GM19468 (cell line): Measurements from ENCODE around the gene ULK4.
"Not testable (repeated sequence)": the region's sequence is repeated elsewhere in the genome, so short reads cannot be mapped to it uniquely, and the experiment has no call there.

Experiments
- ATAC-seq: cut with Tn5 transposase; IDR thresholded peaks from one replicate; pipeline ENCODE4 v1.9.1; 2021; ENCODE audit warnings: mild to moderate bottlenecking, moderate library complexity, moderate number of reproducible peaks; ENCODE audit not compliant: unreplicated experiment; ENCODE audit errors: extremely low read depth

The ULK4 gene

DNA sequence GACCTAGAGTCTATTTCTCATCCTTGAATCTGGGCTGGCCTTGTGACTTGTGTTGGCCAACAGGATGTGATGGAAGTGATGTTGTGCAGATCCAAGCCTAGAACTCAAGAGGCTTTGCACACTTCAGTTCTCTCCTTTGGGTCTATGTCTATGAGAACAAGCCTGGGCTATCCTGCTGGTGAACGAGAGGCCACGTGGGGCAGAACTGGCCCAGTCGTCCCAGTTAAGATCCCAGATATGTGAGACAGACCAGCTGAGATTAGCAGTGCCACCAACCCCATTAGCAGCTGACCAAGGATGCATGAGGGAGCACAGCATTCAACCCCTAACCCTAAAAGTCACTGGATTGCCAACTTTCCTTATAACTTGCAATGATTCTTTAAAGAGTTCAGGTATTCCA is 662.9 kb downstream of the ULK4 start:
- ATAC-seq, result no peak

DNA sequence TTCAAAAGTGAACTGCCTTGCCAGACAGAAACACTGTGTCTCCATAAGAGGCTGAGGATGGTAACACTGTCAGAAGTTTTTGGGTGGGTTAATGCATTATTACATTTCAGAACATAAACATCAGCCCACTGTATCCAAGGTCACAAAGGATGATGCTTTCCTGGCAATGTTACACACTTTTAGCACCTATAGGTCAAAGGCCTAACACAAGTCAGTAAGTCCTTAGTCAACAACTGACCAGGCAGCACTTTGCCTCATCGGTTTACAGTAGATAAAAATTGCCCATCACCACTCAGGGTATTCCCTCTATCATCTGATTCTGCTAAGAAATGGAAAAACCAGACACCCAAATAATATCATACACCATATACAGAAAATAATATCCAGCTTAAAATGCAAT is 664.2 kb downstream of the ULK4 start:
- ATAC-seq, result no peak

DNA sequence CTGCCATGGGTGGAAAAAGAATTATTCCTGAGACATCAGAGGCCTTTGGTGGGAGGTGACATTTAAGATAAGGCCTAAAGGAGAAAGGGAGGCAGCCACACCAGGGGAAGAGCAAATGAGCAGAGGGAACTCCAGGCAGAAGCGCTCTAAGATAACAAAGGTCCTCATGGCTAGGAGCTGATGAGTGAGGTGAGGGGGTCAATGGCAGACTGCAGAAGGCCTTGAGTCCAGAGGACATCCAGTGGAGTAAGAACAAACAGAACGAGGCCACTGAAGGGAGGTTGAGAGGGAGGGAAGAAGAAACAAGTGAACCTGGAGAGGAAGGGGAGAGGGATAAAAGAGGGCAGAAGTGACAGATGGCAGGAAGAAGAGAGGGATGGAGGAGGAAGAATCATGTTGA is 665.3 kb downstream of the ULK4 start:
- no peak for ATAC-seq

DNA sequence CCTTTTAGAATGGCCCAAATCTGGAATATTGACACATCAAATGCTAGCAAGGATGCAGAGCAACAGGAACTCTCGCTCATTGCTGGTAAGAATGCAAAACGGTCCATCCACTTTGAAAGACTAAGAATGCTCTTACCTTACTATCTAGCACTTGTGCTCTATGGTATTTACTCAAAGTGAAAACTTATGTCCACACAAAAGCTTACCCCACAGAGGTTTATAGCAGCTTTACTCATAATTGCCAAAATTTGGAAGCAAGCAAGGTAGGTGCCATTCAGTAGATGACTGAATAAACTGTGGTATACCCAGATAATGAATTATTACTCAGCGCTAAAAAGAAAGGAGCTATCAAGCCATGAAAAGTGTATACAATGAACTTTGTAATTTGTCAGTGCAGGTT is 666.2 kb downstream of the ULK4 start:
- no peak for ATAC-seq

DNA sequence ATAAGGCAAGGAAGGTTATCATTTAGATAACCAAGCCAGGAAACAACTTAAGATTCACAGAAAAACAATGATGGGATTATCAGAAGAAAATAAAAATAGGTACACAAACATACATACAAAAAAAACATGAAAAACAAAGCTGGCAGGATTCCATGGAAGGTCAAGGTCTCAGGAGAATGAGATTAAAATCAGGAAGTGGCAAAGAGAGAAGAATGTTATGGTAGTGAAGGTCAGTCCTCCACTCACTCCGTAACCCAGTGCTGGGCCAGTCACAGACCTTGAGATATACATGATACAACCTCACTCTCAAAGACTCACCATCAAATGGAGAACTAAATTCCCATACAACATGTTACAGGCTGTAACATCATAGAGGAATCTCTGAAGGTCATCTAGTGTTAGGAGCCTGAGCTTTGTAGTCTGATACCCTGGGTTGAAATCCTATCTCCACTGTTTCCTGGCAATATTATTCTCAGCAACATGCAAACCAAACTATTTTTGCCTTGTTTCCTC is 668.7 kb downstream of the ULK4 start:
- ATAC-seq, result no peak

DNA sequence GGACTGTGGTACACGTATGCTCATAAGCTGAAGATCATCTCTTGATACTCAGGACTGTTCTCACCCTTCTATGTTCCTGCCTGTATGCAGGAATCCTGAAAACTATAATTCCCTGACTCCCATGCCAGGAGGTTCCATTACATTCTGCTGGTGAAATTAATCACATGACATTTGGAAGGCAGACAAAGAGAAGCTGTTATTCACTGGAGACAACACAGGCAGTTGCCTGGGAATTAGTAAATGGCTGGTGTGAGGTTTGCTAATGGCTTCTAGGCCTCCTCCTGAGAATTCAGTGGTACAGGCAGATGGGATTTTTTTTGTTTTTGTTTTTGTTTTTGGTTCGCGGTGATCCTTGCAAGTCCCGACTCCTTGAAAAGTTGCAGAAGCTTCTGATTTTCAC is 671.2 kb downstream of the ULK4 start:
- no peak for ATAC-seq

DNA sequence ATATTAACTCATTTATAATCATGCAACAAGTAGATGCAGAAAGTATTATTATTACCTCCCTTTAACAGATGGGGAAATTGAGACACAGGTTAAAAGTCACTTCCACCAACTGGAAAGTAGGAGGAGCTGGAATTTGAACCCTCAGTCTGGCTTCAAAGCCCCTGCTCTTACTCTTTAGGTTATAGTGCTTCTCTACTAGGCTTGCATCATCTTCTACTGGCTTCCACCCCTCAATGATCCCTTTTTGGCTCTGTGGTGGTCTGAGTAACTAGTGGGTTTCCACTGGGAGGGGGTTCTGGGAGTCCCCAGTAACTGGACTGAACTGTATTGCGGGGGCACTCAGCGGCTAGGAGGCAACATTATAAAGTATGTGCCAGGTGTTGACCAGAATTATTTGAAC is 671.6 kb downstream of the ULK4 start:
- no peak for ATAC-seq

DNA sequence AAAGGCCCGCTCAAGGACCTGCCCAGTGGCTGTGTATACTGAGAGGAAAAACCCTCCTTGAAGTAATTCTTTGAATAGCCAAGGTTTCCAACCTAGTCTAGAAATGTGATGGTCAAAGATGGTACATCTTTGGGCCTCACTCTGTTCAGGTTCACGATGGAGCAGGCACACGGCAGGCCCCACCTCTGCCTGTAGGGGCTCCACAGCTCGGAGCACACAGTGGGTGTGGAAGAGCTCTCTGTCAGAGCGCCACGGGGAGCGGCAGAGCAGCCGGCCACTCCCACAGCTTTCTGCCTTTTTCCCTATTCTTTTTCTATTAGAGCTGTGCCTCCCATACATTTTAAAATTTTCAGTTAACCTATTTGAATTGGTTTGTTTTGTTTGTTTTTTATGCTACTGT is 673.1 kb downstream of the ULK4 start:
- no peak for ATAC-seq

DNA sequence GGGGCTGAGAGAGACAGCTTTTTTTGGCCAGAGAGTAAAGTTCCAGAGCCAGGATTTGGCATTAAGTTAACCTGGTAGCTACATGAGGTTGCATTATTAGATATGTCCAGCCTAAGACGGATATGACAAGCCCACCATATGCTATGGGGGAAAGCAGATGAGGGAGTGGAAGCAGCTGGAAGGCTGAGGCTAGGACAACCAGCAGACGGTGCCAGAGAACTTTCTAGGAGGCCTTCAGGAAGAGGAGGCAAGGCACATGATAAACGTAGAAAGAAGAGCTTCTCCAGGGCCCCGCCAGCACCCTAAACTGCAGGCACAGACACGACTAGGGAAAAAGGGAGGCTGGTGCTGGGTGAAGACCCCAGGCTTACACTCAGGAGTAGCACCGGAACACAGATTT is 675.6 kb downstream of the ULK4 start:
- no peak for ATAC-seq

DNA sequence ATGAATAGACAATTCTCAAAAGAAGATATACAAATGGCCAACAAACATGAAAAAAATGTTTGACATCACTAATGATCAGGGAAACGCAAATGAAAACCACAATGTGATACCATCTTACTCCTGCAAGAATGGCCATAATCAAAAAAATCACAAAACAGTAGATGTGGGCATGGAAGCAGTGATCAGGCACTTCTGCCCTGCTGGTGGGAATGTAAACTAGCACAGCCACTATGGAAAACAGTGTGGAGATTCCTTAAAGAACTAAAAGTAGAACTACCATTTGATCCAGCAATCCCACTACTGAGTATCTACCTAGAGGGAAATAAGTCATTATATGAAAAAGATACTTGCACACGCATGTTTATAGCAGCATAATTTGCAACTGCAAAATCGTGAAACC is 677.0 kb downstream of the ULK4 start:
- ATAC-seq, result not testable (repeated sequence)

DNA sequence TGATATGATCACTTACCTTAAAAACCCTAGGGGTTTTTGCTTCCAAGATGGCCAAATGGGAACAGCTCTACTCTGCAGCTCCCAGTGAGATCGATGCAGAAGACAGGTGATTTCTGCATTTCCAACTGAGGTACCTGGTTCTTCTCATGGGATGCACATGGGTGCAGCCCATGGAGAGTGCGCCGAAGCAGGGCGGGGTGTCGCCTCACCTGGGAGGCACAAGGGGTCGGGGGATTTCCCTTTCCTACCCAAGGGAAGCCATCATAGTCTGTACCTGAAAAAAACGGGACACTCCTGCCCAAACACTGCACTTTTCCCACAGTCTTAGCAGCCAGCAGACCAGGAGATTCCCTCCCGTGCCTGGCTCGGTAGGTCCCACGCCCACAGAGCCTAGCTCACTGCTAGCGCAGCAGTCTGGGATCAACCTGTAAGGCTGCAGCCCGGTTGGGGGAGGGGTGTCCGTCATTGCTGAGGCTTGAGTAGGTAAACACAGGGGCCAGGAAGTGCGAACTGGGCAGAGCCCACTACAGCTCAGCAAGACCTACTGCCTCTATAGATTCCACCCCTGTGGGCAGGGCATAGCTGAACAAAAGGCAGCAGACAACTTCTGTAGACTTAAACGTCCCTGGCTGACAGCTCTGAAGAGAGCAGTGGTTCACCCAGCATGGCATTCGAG is 684.0 kb downstream of the ULK4 start:
- no peak for ATAC-seq

DNA sequence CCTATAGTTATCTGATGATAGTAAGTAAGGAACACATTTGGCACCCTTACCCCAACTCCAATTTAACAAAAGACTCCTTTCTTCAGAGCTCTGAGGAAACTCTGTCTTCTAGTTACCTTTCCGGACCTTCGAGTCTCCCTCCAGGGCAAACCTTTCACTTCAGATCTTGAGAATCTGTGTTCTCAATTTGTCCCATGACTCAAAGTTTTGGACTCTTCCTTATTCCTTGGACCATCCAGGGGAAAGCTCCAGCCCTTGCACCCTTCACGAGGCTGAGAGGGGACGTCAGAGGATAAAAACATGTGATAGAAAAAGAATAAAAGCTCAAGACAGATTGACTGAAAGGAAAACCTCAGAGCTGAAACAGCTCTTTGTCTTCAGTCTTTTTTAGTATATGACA is 685.7 kb downstream of the ULK4 start:
- no peak for ATAC-seq

DNA sequence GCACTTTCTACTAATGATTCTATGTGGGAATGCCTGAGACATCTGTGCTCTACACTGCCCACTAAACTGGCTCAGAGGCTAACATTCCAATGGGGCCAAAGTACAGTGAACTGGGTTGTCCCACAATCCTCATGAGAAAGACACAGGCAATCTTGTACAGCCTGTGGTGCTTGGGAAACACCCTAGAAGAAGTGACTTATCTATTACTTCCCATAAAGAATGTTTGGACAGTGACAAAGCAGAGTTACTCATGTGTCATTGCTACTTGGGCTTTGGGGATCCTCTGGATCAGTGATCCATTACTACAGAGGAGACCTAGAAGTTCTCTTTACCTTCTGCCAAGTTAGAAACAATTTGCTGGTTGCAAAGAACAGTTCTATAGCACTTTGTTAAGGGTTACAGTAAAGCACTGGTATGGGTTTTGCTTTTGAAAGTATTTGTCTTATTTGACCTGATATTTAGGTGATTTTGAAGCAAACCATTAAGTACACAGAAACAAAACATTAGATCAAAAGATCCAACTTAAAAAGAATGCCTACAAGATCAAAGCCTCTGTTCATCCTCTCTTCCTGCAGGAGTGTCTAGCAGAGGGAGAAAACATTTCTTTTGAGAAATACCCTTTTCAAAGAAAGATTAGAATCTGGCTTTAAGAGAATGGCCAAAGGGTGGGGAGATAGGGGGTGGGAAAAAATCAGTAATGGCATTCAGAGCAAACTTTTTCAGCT is 686.8 kb downstream of the ULK4 start:
- ATAC-seq, result no peak

DNA sequence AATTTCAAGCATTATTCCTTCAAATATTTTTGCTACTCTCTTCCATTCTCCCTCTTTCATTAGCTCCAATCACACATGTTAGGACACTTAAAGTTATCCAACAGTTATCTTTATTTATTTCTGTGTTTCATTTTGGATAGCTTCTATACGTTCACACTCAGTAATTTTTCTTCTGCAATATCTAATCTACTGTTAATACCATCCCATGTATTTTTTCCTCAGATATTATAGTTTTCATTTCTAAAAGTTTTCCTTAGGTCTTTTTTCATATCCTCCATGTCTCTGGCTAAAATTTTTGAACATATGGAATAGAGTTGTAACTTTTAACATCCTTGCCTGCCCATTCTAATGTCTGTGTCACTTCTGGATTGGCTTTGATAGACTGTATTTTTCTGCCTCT is 689.2 kb downstream of the ULK4 start:
- ATAC-seq, result no peak

DNA sequence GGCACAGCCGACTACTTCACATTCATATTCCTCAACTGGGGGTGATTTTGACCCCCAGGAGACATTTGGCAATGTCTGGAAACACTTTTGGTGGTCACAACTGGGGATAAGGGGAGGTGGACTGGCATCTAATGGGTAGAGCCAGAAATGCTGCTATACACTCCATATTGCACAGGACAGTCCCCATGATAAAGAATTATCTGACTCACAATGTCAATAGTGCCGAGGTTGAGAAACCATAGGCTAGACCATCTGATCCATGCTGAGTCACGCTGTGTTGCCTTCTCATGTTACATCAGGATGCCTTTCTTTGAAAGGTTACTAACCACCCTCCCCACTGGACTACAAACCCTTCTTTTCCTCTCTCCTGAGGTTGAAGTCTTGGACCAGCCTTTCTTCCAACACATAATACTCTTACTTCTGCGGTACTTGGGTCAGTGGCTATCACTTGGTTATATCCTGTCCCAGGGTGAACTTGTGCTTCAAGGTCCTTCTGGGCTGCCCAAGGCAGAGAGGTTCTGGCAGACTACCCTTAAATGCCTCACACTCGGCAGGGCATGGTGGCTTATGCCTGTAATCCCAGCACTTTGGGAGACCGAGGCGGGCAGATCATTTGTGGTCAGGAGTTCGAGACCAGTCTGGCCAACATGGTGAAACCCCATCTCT is 693.8 kb downstream of the ULK4 start:
- ATAC-seq, result no peak

DNA sequence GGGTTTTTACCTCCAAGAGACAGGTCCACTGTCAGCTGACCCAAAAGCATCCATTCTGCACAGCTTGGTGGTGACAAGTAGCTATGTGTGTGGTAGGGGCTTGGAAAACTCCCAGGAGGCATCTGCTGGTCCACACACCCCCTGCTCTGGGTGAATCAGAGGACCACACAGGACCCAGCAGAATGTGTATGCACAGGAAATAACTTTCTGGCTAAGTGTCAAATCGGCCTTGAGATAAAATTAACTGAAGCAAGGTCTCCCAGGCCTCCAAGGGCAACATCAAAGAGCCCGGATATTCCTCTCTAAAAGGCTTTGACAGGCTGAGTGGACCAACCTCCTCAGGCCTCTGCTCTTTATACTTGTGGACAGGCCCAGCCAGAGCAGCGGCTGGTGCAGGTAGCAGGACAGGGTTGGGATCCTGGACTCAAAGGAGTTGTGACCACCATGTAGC is 696.1 kb downstream of the ULK4 start:
- no peak for ATAC-seq

DNA sequence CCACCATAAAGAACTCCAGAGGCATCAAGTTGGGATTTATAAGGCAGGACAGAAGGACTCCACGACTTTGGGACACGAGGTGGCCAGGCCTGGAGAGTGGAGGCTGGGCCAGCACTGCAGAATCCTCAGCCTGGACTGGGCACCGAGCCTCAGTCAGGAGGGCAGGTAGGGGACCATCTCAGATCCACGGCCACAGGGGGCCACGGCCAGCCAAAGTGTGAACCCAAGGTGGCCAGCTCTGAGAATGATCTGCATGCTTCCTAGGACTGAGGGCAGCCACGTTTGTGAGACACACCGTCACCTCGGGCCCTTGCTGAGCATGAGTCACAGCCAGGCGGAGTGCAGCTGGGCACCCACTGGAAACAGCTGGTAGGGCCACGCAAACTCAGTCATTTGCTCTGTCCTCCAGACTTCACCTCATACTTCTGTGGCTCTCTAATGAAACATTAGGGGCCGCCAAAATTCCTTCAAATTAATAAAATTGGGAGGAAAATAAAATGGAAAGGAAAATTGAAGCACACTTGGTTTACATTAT is 696.8 kb downstream of the ULK4 start:
- ATAC-seq, result no peak

DNA sequence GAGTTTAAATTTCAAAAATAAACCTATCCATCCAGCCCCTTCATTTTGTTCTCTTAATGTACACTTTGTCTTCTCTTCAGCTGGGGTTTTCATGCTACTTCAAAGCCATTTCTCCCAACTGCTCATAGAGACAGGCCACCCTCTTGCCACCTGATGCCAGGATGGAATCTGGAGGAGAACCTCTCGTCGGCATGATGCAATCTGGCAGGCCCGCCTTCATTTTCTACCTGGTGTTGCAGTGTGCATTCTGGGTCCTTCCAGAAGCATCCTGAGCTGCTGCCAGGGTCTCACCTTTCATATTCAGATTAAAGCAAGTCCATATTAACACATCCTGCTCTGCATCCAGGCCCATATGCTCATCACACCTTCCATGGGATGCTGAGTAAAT is 701.8 kb downstream of the ULK4 start:
- ATAC-seq, result no peak

DNA sequence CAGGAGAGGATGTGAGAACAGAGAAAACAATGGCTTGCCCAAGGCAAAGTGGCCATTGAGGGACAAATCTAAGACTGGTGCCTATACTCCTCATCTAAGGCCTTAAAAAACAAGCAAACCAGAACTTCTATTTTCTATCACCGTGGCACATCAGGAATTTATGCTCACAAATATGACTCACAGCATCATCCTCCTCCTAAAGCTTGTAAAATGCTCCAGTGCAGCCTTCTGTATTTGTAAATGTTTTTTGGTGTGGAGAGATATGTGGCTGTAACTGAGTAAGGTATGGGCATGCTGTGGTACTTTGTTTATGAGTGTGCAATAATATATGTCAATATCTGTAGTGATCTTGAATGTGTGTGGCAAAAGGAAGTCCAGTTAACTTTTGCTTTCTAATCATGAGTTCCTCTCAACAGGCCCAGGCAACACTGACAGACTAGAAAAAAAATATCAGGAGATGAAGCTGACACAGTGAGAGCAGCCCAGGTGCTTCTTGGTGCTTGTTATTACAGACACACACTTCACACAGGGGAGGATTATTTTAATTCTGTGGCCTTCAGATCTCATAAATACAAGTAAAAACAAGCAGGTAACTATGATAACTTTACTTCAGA is 702.3 kb downstream of the ULK4 start:
- no peak for ATAC-seq

DNA sequence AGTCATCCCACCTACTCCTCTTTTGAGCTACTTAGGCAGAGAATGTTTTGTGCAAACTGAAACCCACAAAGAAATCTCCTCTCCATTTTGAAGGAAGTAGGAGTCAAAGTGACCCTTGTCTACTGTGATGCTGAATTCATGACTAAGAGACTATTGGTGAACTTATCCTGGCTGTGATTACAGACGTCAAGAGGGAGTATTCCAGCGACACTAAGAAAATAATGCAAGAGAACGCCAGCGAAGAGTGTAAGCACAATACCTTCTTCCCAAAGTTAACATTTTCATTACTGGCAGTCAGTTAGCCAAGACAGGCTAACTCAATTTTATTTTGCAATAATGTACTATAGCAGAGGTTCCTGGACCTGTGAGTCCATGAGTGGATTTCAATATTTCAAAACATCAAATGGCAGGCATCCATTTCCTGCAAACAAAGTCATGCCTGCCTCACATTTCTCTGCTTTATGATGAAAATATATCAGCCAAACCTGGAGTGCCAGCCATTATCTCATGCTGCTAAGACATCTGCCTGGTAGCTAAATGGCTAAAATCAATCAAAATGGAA is 703.6 kb downstream of the ULK4 start:
- ATAC-seq, result no peak
